ENCODE measurements around the gene GPR62.

The GPR62 gene

DNA sequence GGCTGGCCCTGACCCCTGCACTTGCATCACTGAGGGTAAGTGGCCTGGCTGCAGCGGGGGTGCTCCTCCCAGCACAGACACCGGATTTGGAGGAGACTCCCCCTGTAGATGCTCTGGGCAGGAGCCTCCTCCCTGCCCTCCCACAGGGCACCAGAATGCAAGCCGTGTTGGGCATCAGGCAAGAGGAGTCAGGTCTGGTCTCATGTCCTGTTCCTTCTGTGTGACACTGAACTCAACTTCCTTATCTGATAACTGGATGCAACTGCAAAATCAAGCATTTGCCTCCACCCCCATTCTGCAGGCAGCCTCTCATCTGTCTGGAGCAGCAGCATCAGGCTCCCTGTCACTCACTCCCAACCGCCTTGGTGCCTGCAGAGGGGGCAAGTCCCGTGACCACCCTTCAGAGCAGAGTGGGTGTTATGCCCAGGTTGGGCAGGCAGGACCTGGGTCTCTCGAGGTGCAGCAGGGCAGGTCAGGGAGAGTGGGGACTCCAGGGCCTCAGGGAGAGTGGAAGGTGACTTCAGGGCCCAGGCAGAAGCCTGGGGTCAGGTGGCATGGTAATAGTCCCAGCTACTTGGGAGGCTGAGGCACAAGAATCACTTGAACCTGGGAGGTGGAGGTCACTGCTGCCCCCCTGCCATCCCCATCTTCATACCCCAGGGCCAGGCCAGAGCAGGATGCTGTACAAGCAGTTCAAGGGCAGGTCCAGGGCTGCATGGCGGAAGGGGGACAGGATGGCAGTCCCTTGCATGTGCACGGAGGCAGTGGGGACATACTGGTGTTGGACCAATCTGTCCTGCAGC is 51.0 kb downstream of the GPR62 start:
- FAIRE-seq = peak; percentile 75
- no peak for DNase-seq (ENCODE audit: insufficient read length, low spot score)

DNA sequence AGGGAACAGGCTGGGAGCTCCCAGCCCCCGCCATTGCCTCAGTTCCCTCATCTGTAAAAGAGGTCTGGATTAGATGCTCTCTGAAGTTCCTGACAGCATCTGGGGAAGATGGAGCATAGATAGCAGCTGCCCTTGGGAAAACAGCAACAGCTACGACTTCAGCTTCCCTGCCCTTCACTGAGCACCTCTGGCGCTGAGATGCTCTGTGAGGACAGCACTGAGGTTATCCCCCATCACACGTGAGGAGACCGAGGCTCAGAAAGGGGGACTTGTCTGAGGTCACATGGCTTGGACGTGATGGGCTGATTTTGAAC is 51.6 kb downstream of the GPR62 start:
- DNase-seq (ENCODE audit: insufficient read length, low spot score) = no peak
- FAIRE-seq = peak; percentile 54

Data from HTR-8/SVneo (cell line).